Uterus (tissue), 2 donors: ENCODE data around the gene GAREM1.

Experiments used
- POLR2A ChIP-seq, 2 donors: fragments of 450-650 bp; IDR thresholded peaks; one replicate each; pipeline ENCODE4 v1.6.1; 2016; ENCODE audit warnings: antibody characterized with exemption in 2 of 2, mild to moderate bottlenecking in 1 of 2, moderate library complexity in 1 of 2
- TF ChIP-seq, protein P1 (sequence below), 4 experiments: fragments of 200-600 bp in 2 of 4; fragments of 450-650 bp in 2 of 4; sonication (generic) in 2 of 4; IDR thresholded peaks; one replicate each; pipeline ENCODE4 v1.5.1; 2016 to 2019; ENCODE audit warnings: antibody characterized with exemption in 4 of 4, mild to moderate bottlenecking in 2 of 4, moderate library complexity in 1 of 4

DNA sequence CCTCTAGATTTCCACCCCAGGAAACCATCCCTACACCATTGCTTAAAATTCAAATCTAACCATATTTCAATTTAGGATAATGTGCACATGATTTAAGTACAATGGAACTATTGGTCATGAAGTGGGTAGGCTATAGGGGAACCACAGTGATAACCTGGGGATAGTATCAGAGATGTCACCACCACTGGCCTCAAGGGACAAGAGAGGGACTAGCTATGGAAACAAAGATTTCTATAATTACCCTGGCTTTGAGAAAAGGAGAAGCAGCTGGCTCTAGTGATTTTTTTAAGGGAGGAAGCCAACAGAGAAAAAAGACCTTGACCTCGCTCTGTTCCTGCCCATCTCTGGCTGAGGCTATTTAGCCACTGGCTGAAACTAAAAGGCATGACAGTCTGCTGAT is 148.9 kb downstream of the GAREM1 start:
- TF ChIP-seq, protein P1, sequence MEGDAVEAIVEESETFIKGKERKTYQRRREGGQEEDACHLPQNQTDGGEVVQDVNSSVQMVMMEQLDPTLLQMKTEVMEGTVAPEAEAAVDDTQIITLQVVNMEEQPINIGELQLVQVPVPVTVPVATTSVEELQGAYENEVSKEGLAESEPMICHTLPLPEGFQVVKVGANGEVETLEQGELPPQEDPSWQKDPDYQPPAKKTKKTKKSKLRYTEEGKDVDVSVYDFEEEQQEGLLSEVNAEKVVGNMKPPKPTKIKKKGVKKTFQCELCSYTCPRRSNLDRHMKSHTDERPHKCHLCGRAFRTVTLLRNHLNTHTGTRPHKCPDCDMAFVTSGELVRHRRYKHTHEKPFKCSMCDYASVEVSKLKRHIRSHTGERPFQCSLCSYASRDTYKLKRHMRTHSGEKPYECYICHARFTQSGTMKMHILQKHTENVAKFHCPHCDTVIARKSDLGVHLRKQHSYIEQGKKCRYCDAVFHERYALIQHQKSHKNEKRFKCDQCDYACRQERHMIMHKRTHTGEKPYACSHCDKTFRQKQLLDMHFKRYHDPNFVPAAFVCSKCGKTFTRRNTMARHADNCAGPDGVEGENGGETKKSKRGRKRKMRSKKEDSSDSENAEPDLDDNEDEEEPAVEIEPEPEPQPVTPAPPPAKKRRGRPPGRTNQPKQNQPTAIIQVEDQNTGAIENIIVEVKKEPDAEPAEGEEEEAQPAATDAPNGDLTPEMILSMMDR (IDR thresholded peaks at IDR 0.05), result no peak
- TF ChIP-seq POLR2A (IDR thresholded peaks at IDR 0.05), result no peak
